Kidney epithelial cell (primary cell): ENCODE data around the gene GUCA1A. TPM values are rescaled to one million over a fixed set of nuclear protein-coding genes. Genes with fewer than 3 reads are reported as not detected.

ENCODE experiments used
- DNase-seq: peaks from one replicate; pipeline ENCODE4 v3.0.0-alpha.2; 2010; ENCODE audit warnings: low read depth
- H3K27me3 ChIP-seq: 2 replicates; pipeline ENCODE4 v1.6.0; 2011; ENCODE audit warnings: low read length; ENCODE audit not compliant: control insufficient read depth, insufficient read depth
- H3K36me3 ChIP-seq: 2 replicates; pipeline ENCODE4 v1.5.1; 2011; ENCODE audit warnings: low read length; ENCODE audit not compliant: control insufficient read depth, insufficient read depth
- H3K4me3 ChIP-seq: 2 replicates; pipeline ENCODE4 v1.5.1; 2011; ENCODE audit warnings: low read depth, mild to moderate bottlenecking, control low read depth, low read length
- CTCF ChIP-seq: IDR thresholded peaks from 2 replicates; pipeline ENCODE4 v1.5.1; 2011; ENCODE audit warnings: mild to moderate bottlenecking, moderate library complexity, low read length, control low read depth, inconsistent platforms; ENCODE audit not compliant: insufficient read depth, poor library complexity, severe bottlenecking
- total RNA-seq: library from RNA; depleted of rRNA; stranded (reverse); fragments of >200 nt; gene quantifications from 2 replicates; pipeline ENCODE4 v1.2.3, GENCODE V29; 2015

Gene GUCA1A
- total RNA-seq, 1 donor from 2014 or later, result 0.25 TPM

- DNase-seq, result no peak
- no peak for TF ChIP-seq CTCF
- H3K27me3 ChIP-seq, result no peaks in the 10 kb centered on the region
- H3K36me3 ChIP-seq, result no peaks in the 10 kb centered on the region
- peak overlapping the region; percentile 61 for H3K4me3 ChIP-seq
Measured at GRCh38 chr6:42140756-42141602, 32.2 kb upstream of the GUCA1A start.

DNA sequence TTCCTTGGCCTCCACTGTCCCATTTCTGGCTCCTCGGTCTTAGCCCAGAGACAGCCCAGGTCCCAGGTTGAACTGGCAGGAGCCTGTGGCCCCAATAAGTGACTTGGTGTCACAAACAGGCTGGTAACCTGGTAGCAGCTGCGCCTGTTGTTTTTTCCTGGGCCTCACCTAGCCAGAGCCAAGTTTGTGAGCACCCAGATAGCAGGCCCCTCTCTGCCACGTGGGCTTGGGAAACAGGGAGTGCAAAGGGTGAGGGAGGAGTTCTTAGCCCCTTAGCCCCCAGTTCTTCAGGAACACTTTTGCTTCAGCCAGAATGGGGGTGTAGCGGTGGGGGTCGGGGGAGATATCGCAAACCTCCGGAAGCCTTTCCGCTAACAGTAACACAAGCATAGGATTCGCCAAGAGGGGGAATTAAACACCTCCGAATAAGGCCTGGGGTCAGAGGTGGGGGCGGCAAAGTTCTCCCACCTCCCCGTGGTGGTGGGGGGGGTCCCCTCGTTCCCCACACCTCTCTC, 31.5 kb upstream of the GUCA1A start:
- Histone ChIP-seq H3K36me3 (no peaks in the 10 kb centered on the region), H3K4me3 (peak overlapping the region; percentile 61), H3K27me3 (no peaks in the 10 kb centered on the region)
- TF ChIP-seq CTCF, result no peak
- DNase-seq, result no peak

- H3K36me3 ChIP-seq, result no peaks in the 10 kb centered on the region
- no peak for DNase-seq
- no peaks in the 10 kb centered on the region for H3K27me3 ChIP-seq
- peak within 1 kb of the TSS; percentile 61 for H3K4me3 ChIP-seq
- TF ChIP-seq CTCF, result no peak
Measured at GRCh38 chr6:42142118-42142835, 30.9 kb upstream of the GUCA1A start, which contains the start of gene C6orf132. Gene C6orf132 (minus strand): TSS chr6:42142620. CDS start chr6:42142444, 176 bp downstream.

DNA sequence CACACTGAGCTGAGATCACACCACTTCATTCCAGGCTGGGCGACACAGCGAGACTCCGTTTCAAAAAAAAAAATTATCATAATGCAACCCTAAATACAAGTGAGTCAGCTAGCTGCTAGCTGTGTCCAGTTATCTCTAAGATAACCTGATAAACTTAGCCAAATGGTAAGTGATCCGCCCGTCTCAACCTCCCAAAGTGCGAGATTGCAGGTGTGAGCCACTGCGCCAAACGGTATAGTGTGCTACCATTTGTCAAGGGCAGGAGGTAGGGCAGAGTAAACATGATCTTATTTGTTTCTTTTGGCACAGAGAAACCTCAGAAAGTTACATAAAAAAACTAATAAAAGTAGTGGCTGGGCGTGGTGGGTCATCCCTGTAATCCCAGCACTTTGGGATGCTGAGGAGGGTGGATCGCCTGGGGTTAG, 26.0 kb upstream of the GUCA1A start:
- TF ChIP-seq CTCF, result no peak
- Histone ChIP-seq H3K27me3 (no peaks in the 10 kb centered on the region), H3K4me3 (no peak overlapping the region), H3K36me3 (no peaks in the 10 kb centered on the region)
- no peak for DNase-seq

DNA sequence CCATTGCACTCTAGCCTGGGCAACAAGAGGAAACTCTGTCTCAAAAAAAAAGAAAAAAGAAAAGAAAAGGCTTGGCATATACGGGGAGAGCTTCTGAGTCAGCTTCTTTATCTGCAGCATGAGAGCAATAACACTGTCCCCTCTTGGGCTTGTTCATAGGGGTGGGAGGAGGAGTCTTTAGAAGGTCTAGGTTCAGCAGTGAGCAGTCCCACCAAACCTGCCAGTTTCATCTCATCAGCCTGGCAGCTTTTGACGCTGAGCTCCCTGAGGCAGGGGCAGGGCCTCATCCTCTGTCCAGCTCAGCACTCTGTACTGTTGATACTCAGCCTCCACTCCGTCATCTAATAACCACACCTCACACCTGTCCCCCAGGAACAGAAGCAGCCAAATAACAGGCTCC, 25.1 kb upstream of the GUCA1A start:
- Histone ChIP-seq H3K36me3 (no peaks in the 10 kb centered on the region), H3K4me3 (no peak overlapping the region), H3K27me3 (no peaks in the 10 kb centered on the region)
- DNase-seq, result no peak
- TF ChIP-seq CTCF, result no peak
